ENCODE measurements around the gene PRDM11.

Gene PRDM11

DNA sequence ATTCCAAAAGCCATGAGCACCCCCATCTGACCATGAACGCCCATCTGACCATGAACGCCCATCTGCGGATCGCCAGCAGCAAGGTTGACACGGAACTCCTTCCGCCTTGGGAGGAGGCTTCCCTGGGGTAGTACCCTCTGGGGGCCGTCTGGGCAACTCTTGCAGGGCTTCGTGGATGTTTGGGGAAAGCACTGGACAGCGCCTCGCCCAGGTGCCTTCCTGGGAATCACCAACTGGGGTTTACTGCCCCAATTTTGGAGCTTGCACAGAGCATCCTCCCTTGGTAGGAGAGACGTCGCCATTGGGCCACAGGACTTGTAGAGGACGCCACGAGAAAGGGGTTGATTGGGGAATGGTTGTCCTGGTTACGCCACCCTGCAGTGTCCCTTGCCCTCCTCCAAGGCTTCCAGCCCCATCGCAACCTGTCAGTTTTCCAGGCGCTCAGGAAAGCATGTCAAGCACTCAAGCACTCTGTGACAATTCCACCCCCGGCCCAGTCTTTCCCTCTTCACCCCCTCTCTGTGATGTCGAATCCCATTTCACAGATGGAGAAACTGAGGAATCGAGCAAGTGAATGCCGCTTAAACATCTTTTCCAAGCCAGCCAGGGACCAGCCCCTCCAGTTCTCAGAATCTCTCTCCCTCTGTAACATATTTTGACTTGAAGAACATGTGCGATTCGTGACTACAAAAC lies 914 bp upstream of the PRDM11 start:
- DNase-seq (ENCODE audit: low read depth), result no peak
- in situ Hi-C loops (cut with HindIII; ENCODE audit: low sequenced_read_pairs), result no loop called here
- H3K4me3 ChIP-seq (ENCODE audit: low read depth, low read length), result peak overlapping the region; percentile 55
- TF ChIP-seq, protein P1, sequence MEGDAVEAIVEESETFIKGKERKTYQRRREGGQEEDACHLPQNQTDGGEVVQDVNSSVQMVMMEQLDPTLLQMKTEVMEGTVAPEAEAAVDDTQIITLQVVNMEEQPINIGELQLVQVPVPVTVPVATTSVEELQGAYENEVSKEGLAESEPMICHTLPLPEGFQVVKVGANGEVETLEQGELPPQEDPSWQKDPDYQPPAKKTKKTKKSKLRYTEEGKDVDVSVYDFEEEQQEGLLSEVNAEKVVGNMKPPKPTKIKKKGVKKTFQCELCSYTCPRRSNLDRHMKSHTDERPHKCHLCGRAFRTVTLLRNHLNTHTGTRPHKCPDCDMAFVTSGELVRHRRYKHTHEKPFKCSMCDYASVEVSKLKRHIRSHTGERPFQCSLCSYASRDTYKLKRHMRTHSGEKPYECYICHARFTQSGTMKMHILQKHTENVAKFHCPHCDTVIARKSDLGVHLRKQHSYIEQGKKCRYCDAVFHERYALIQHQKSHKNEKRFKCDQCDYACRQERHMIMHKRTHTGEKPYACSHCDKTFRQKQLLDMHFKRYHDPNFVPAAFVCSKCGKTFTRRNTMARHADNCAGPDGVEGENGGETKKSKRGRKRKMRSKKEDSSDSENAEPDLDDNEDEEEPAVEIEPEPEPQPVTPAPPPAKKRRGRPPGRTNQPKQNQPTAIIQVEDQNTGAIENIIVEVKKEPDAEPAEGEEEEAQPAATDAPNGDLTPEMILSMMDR (IDR thresholded peaks at IDR 0.05; ENCODE audit: low read depth, low read length, missing control alignments), result no peak

DNA sequence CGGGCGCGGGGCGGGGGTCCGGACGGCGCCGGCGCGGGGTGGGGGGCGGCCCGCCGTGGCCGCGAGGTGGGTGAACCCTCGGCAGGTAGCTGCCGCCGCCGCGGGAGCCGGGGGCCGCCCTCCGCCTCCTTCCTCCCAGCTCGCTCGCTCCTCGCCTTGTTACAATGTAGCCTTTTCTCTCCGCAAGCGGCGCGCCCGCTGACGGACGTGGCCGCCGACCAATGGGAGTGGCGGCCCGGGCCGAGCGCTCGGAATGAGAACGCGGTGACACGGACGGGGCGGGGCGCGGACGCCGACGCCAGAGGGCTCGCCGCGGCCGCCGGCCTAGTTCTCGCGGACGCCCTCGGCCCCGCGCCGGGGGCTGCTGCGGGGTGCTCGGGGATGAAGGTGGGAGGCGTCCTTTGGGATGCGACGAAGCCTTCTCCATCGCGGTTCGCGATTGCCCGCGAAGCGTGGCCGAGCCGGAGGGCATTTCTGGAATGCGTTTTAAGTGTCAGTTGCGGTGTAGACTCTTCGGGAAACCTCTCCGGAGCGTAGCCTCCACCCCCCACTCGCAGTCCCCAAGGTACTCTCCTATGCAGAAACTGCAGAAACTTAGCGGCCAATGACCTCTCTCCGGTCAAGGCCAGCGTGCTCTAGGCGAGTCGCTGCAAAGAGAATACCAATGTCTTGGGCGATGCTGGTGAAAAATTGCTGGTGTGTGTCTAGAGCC lies 734 bp downstream of the PRDM11 start:
- in situ Hi-C loops (cut with HindIII; ENCODE audit: low sequenced_read_pairs), result no loop called here
- DNase-seq (ENCODE audit: low read depth), result peak; percentile 85
- TF ChIP-seq, protein P1 (IDR thresholded peaks at IDR 0.05; ENCODE audit: low read depth, low read length, missing control alignments), result no peak
- H3K4me3 ChIP-seq (ENCODE audit: low read depth, low read length), result peak overlapping the region; percentile 55

DNA sequence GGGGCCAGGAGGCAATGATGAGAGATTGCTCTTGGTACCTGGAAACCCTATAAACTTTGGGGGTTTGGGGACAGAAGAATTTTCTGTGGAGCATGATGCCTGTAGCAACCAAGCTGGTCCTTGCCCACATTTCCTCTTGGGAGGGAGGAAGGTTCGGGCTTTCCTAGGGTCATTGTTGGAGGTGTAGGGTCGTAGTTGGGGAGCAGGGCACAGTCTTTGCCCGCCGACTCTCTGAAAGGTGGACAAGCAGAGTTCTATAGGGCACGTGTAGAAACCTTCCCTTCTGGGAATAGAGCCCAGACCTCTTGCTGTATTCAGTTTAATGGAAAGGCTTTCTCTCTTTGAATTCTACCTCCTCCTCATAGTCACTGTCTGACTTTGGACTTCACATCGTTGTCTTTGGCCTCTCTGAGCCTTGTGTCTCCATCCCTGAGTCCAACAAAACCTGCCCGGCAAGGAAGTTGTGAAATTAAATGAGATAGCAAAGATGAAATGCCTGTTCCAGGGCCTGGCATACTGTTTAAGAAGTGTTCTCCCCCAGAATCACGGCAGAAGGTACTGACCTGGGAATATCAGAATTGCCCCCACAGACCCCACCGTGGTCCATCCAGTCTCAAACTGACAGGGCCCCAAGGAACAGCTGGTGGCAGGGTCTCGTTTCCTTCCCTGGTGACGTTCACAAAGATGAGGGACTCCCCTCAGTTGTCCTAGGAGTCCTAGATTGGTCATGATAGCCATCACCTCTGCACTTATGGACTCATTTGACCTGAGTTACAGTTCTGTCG lies 1.6 kb downstream of the PRDM11 start:
- no peak for DNase-seq (ENCODE audit: low read depth)
- in situ Hi-C loops (cut with HindIII; ENCODE audit: low sequenced_read_pairs), result no loop called here

DNA sequence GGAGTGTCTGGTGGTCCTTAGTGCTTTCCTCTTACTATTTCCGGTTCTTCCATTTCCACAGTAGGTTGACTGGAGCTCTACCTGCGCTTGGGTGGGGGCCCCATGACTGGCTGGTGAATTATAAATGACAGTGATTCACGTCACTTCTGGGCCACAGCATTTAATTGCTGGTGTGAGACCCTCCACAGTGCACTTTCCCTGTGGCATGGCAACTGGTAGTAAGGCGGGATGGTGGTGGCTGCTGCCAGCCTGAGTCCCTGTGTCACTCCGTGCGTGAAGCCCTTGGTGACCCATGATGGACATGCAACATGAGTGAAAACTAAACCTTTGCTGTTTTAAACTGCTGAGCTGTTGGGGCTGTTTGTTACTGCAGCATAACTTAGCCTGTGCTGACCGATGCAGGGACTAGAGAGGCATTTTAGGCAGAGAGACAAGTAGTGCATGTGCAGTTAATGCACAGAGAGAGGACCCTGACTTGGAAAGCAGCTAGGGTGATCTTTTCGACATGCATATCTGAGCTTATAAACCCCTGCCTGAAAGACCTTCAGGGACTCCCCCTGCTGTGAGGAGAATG lies 3.1 kb downstream of the PRDM11 start:
- in situ Hi-C loops (cut with HindIII; ENCODE audit: low sequenced_read_pairs), result no loop called here

More for the DNA sequence above, 1.6 kb downstream of the PRDM11 start:
- TF ChIP-seq, protein P1 (IDR thresholded peaks at IDR 0.05; ENCODE audit: low read depth, low read length, missing control alignments), result no peak
- peak overlapping the region; percentile 55 for H3K4me3 ChIP-seq (ENCODE audit: low read depth, low read length)

DNA sequence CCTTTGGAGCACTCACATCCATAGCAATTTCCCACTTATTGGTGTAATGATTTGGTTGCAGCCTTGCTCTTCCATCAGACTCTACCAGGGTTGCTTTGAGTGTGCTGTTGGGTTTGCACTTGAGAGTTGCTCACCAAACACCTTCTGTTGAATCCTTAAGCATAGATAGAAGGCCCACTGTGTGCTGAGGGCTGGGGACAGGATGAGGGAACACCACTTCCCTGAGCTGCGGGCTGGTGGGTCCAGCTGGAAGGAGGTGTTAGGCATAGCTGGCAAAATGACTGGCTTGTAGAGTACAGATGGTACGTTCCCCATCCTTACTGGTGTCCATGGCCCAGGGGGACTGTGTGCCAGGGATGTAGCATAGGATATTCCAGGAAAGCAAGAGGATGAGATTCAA lies 3.9 kb downstream of the PRDM11 start:
- in situ Hi-C loops (cut with HindIII; ENCODE audit: low sequenced_read_pairs), result no loop called here
- no peak for DNase-seq (ENCODE audit: low read depth)
- TF ChIP-seq, protein P1 (IDR thresholded peaks at IDR 0.05; ENCODE audit: low read depth, low read length, missing control alignments), result no peak
- no peak overlapping the region for H3K4me3 ChIP-seq (ENCODE audit: low read depth, low read length)

More for the DNA sequence above, 3.1 kb downstream of the PRDM11 start:
- no peak for DNase-seq (ENCODE audit: low read depth)
- TF ChIP-seq, protein P1 (IDR thresholded peaks at IDR 0.05; ENCODE audit: low read depth, low read length, missing control alignments), result no peak
- no peak overlapping the region for H3K4me3 ChIP-seq (ENCODE audit: low read depth, low read length)

DNA sequence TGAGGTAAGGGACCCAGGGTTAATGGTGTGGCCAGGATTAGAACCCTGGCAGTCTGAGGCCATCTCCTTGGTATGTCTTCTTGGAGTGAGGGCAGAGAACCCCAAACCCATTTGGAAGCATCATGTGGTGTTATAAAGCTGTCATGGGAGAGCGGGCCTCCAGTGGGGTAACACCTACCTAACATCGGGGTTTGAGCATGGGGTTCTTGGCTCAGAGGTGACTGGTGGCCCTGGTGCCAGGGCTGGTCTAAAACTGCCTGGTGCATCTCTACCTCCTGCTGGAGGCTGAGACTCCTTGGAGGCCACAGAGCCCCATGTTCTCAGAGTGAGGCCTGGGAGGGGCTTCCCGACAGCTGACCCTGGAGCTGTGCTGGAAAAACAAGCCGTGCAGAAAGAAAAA lies 4.5 kb downstream of the PRDM11 start:
- TF ChIP-seq, protein P1 (IDR thresholded peaks at IDR 0.05; ENCODE audit: low read depth, low read length, missing control alignments), result no peak
- DNase-seq (ENCODE audit: low read depth), result no peak
- in situ Hi-C loops (cut with HindIII; ENCODE audit: low sequenced_read_pairs), result no loop called here
- H3K4me3 ChIP-seq (ENCODE audit: low read depth, low read length), result no peak overlapping the region

All from astrocyte of the cerebellum (primary cell).